ENCODE measurements around the gene KSR2.
"Not testable (repeated sequence)": the region's sequence is repeated elsewhere in the genome, so short reads cannot be mapped to it uniquely, and the experiment has no call there.

Gene KSR2

DNA sequence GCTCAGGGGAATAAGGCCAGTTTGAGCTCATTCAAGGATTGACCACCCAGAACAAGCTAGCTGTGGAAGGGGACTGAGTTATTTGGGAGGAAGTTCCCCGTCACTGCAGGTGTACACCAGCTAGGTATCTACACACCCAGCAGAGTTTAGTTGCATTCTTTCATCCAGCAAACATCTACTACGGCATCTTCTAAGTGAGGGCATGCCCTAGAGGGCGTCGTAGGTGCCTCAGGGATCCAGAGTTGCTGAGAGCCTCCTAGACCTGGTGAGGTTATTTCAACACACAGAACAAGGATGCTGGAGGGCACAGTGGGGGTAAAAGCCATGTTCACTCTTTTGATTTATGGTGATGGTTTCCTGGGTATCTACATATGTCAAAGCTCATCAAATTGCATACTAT is 149.6 kb downstream of the KSR2 start:
- Histone ChIP-seq H3K36me3 (ENCODE audit: control insufficient read depth, insufficient read depth, low read length) (no peaks in the 10 kb centered on the region), H3K27ac (ENCODE audit: low read depth, low read length) (no peak overlapping the region), H3K4me3 (ENCODE audit: low read depth, low read length) (no peak overlapping the region), H3K27me3 (ENCODE audit: control insufficient read depth, insufficient read depth, low read length) (no peaks in the 10 kb centered on the region), H3K9me3 (ENCODE audit: control insufficient read depth, insufficient read depth, low read length) (no peaks in the 10 kb centered on the region), H3K9ac (ENCODE audit: low read depth, low read length) (no peak overlapping the region), H3K4me1 (ENCODE audit: control insufficient read depth, insufficient read depth, low read length) (no peaks in the 10 kb centered on the region)

DNA sequence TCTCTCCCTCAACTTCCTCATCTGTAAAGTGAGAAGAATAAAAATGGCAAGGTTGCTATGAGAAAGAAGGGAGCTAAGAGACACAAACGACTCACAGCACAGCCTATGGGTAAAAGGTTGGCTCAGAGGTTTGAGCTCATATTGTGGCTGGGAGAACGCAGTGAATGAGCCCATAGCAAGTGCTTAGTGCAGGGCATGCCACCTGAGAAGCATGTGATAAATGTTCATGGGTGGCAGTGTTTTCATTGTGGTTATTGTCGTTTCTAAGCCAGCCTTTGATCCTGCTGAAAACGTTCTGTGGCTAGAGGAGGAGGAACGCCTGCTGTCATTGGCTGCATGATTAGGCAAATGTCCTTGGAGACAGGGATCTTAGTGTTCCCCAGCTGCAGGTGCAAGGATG is 150.4 kb downstream of the KSR2 start:
- no peaks in the 10 kb centered on the region for H3K9me3 ChIP-seq (ENCODE audit: control insufficient read depth, insufficient read depth, low read length)
- no peaks in the 10 kb centered on the region for H3K36me3 ChIP-seq (ENCODE audit: control insufficient read depth, insufficient read depth, low read length)
- H3K4me3 ChIP-seq (ENCODE audit: low read depth, low read length): no peak overlapping the region
- H3K9ac ChIP-seq (ENCODE audit: low read depth, low read length): no peak overlapping the region
- H3K27me3 ChIP-seq (ENCODE audit: control insufficient read depth, insufficient read depth, low read length): no peaks in the 10 kb centered on the region
- no peaks in the 10 kb centered on the region for H3K4me1 ChIP-seq (ENCODE audit: control insufficient read depth, insufficient read depth, low read length)
- H3K27ac ChIP-seq (ENCODE audit: low read depth, low read length): no peak overlapping the region

GRCh38 chr12:117809509-117809908 is 159.3 kb downstream of the KSR2 start:
- Histone ChIP-seq H3K4me3 (ENCODE audit: low read depth, low read length) (no peak overlapping the region), H3K27me3 (ENCODE audit: control insufficient read depth, insufficient read depth, low read length) (no peaks in the 10 kb centered on the region), H3K4me1 (ENCODE audit: control insufficient read depth, insufficient read depth, low read length) (no peaks in the 10 kb centered on the region), H3K9me3 (ENCODE audit: control insufficient read depth, insufficient read depth, low read length) (no peaks in the 10 kb centered on the region), H3K36me3 (ENCODE audit: control insufficient read depth, insufficient read depth, low read length) (no peaks in the 10 kb centered on the region), H3K9ac (ENCODE audit: low read depth, low read length) (no peak overlapping the region), H3K27ac (ENCODE audit: low read depth, low read length) (no peak overlapping the region)

- Histone ChIP-seq H3K9ac (ENCODE audit: low read depth, low read length) (no peak overlapping the region), H3K36me3 (ENCODE audit: control insufficient read depth, insufficient read depth, low read length) (no peaks in the 10 kb centered on the region), H3K27me3 (ENCODE audit: control insufficient read depth, insufficient read depth, low read length) (no peaks in the 10 kb centered on the region), H3K27ac (ENCODE audit: low read depth, low read length) (no peak overlapping the region), H3K4me1 (ENCODE audit: control insufficient read depth, insufficient read depth, low read length) (no peaks in the 10 kb centered on the region), H3K9me3 (ENCODE audit: control insufficient read depth, insufficient read depth, low read length) (no peaks in the 10 kb centered on the region), H3K4me3 (ENCODE audit: low read depth, low read length) (no peak overlapping the region)
These were observed 160.8 kb downstream of the KSR2 start for GRCh38 chr12:117807946-117808345.

- no peaks in the 10 kb centered on the region for H3K4me1 ChIP-seq (ENCODE audit: control insufficient read depth, insufficient read depth, low read length)
- no peaks in the 10 kb centered on the region for H3K27me3 ChIP-seq (ENCODE audit: control insufficient read depth, insufficient read depth, low read length)
These were observed 161.4 kb downstream of the KSR2 start for GRCh38 chr12:117807355-117807754.

GRCh38 chr12:117805865-117806264 is 162.9 kb downstream of the KSR2 start:
- no peak overlapping the region for H3K27ac ChIP-seq (ENCODE audit: low read depth, low read length)
- H3K9me3 ChIP-seq (ENCODE audit: control insufficient read depth, insufficient read depth, low read length): no peaks in the 10 kb centered on the region
- no peaks in the 10 kb centered on the region for H3K27me3 ChIP-seq (ENCODE audit: control insufficient read depth, insufficient read depth, low read length)
- no peak overlapping the region for H3K4me3 ChIP-seq (ENCODE audit: low read depth, low read length)
- no peaks in the 10 kb centered on the region for H3K4me1 ChIP-seq (ENCODE audit: control insufficient read depth, insufficient read depth, low read length)
- H3K36me3 ChIP-seq (ENCODE audit: control insufficient read depth, insufficient read depth, low read length): no peaks in the 10 kb centered on the region
- no peak overlapping the region for H3K9ac ChIP-seq (ENCODE audit: low read depth, low read length)

More at GRCh38 chr12:117807355-117807754, 161.4 kb downstream of the KSR2 start:
- H3K9me3 ChIP-seq (ENCODE audit: control insufficient read depth, insufficient read depth, low read length): no peaks in the 10 kb centered on the region
- no peak overlapping the region for H3K4me3 ChIP-seq (ENCODE audit: low read depth, low read length)
- H3K9ac ChIP-seq (ENCODE audit: low read depth, low read length): no peak overlapping the region
- no peak overlapping the region for H3K27ac ChIP-seq (ENCODE audit: low read depth, low read length)
- H3K36me3 ChIP-seq (ENCODE audit: control insufficient read depth, insufficient read depth, low read length): no peaks in the 10 kb centered on the region

DNA sequence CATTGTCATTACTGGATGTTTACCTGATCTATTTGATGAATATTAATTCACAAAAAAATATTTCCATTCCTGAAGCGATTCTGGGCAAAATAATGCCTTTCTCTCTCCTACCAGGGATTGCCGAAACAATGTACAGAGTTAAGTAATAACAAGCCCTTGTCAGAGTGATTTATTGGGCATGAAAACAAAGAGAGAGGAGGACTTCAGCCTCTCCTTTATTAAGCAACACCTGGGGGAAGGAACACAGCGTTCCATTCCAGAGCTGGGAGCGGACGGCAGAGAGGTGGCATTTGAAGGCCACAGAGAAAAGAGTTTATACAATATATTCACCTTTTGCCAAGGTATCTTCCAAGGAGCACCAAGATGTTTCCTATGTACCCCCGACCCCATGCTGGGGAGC is 165.8 kb downstream of the KSR2 start:
- Histone ChIP-seq H3K9ac (ENCODE audit: low read depth, low read length) (no peak overlapping the region), H3K4me3 (ENCODE audit: low read depth, low read length) (no peak overlapping the region), H3K27me3 (ENCODE audit: control insufficient read depth, insufficient read depth, low read length) (no peaks in the 10 kb centered on the region), H3K27ac (ENCODE audit: low read depth, low read length) (no peak overlapping the region), H3K4me1 (ENCODE audit: control insufficient read depth, insufficient read depth, low read length) (no peaks in the 10 kb centered on the region), H3K36me3 (ENCODE audit: control insufficient read depth, insufficient read depth, low read length) (no peaks in the 10 kb centered on the region), H3K9me3 (ENCODE audit: control insufficient read depth, insufficient read depth, low read length) (no peaks in the 10 kb centered on the region)

- H3K27me3 ChIP-seq (ENCODE audit: control insufficient read depth, insufficient read depth, low read length); H3K4me3 ChIP-seq (ENCODE audit: low read depth, low read length); H3K9me3 ChIP-seq (ENCODE audit: control insufficient read depth, insufficient read depth, low read length); H3K36me3 ChIP-seq (ENCODE audit: control insufficient read depth, insufficient read depth, low read length); H3K27ac ChIP-seq (ENCODE audit: low read depth, low read length); H3K9ac ChIP-seq (ENCODE audit: low read depth, low read length); H3K4me1 ChIP-seq (ENCODE audit: control insufficient read depth, insufficient read depth, low read length): not testable (repeated sequence)
These were observed 168.1 kb downstream of the KSR2 start for GRCh38 chr12:117800711-117801110.

DNA sequence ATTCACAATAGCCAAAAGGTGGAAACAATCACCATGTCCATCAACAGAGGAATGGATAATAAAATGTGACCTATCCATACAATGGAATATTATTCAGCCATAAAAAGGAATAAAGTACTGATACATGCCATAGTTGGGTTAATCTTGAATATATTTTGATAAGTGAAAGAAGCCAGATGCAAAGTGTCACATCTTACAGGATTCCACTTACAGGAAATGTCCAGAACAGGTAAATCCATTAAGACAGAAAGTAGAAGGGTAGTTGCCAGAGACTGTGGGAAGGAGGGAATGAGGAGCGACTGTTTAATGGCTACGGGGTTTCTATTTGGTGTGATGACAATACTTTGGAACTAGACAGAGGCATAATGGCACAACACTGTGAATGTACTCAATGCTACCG is 171.6 kb downstream of the KSR2 start:
- Histone ChIP-seq H3K9me3 (ENCODE audit: control insufficient read depth, insufficient read depth, low read length) (0 out of 2 replicates have a peak, but pooled peaks cover 5% of the 10 kb centered on the region), H3K4me1 (ENCODE audit: control insufficient read depth, insufficient read depth, low read length) (no peaks in the 10 kb centered on the region), H3K27me3 (ENCODE audit: control insufficient read depth, insufficient read depth, low read length) (no peaks in the 10 kb centered on the region), H3K27ac (ENCODE audit: low read depth, low read length) (no peak overlapping the region), H3K9ac (ENCODE audit: low read depth, low read length) (no peak overlapping the region), H3K36me3 (ENCODE audit: control insufficient read depth, insufficient read depth, low read length) (no peaks in the 10 kb centered on the region), H3K4me3 (ENCODE audit: low read depth, low read length) (no peak overlapping the region)

DNA sequence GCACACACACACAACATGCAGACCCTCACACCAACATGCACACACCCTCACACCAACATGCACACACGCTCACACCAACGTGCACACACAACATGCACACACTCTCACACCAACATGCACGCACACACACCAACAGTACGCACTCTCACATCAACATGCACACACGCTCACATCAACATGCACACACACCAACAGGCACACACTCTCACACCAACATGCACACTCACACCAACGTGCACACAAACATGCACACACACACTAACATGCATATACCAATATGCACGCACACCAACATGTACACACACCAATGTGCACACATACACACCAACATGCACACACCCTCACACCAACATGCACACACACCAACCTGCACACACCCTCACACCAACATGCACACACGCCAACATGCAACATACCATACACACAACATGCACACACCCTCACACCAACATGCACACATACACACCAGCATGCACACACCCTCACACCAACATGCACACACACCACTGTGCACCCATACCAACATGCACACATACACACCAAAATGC is 175.8 kb downstream of the KSR2 start:
- Histone ChIP-seq H3K27ac (ENCODE audit: low read depth, low read length) (no peak overlapping the region), H3K4me3 (ENCODE audit: low read depth, low read length) (no peak overlapping the region), H3K36me3 (ENCODE audit: control insufficient read depth, insufficient read depth, low read length) (no peaks in the 10 kb centered on the region), H3K27me3 (ENCODE audit: control insufficient read depth, insufficient read depth, low read length) (no peaks in the 10 kb centered on the region), H3K9me3 (ENCODE audit: control insufficient read depth, insufficient read depth, low read length) (0 out of 2 replicates have a peak, but pooled peaks cover 5% of the 10 kb centered on the region), H3K4me1 (ENCODE audit: control insufficient read depth, insufficient read depth, low read length) (peaks cover 23% of the 10 kb centered on the region), H3K9ac (ENCODE audit: low read depth, low read length) (no peak overlapping the region)

DNA sequence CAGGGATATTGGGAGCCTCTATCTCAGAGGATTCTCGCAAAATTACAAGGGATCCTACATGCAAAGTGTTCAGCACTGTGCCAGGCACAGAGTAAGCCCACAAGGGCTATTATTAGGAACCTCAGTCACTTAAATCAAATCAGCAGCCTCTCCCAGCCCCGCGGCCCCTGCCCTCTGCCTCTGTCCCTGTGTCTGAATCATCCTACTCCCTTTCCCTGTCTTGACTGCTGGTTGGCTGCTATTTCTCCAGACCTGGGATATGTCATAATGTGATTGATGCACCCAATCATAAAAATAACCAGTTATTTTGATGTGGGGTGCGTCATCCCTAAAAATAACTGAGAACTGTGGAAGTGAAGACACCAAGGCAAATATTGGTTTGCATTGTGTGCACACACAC is 176.3 kb downstream of the KSR2 start:
- Histone ChIP-seq H3K27ac (ENCODE audit: low read depth, low read length) (no peak overlapping the region), H3K4me1 (ENCODE audit: control insufficient read depth, insufficient read depth, low read length) (peaks cover 23% of the 10 kb centered on the region), H3K4me3 (ENCODE audit: low read depth, low read length) (no peak overlapping the region), H3K36me3 (ENCODE audit: control insufficient read depth, insufficient read depth, low read length) (no peaks in the 10 kb centered on the region), H3K9me3 (ENCODE audit: control insufficient read depth, insufficient read depth, low read length) (0 out of 2 replicates have a peak, but pooled peaks cover 5% of the 10 kb centered on the region), H3K27me3 (ENCODE audit: control insufficient read depth, insufficient read depth, low read length) (no peaks in the 10 kb centered on the region), H3K9ac (ENCODE audit: low read depth, low read length) (no peak overlapping the region)

DNA sequence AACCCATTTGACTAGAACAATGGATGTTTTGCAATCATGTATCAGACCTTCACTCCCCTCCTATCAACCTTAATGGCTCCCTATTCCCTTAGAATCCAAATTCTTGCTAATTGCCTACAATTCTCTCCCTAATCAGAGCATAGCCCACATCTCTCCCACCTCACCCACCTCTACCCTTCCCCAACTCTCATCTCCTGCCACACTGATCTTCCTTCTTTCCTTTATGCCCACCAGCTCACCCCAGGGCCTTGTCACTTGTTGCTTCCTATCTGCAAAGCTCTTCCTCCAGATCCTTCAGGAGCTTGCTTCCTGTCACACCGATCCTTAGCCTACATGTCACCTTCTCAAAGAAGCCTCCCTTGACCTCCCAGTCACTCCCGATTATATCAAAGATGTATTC is 177.8 kb downstream of the KSR2 start:
- H3K9ac ChIP-seq (ENCODE audit: low read depth, low read length): no peak overlapping the region
- H3K9me3 ChIP-seq (ENCODE audit: control insufficient read depth, insufficient read depth, low read length): 0 out of 2 replicates have a peak, but pooled peaks cover 5% of the 10 kb centered on the region
- H3K36me3 ChIP-seq (ENCODE audit: control insufficient read depth, insufficient read depth, low read length): no peaks in the 10 kb centered on the region
- H3K27ac ChIP-seq (ENCODE audit: low read depth, low read length): no peak overlapping the region
- no peak overlapping the region for H3K4me3 ChIP-seq (ENCODE audit: low read depth, low read length)
- H3K4me1 ChIP-seq (ENCODE audit: control insufficient read depth, insufficient read depth, low read length): peaks cover 23% of the 10 kb centered on the region
- H3K27me3 ChIP-seq (ENCODE audit: control insufficient read depth, insufficient read depth, low read length): no peaks in the 10 kb centered on the region

Measured in HUES48 (cell line).